Mesenchymal stem cell (in vitro differentiated cells and primary cell): ENCODE results near the gene ALPK3.

Experiments
- DNase-seq: peaks from one replicate; pipeline ENCODE4 v3.0.0-alpha.2; 2013
- H2AFZ ChIP-seq: one replicate; pipeline ENCODE4 v1.6.1; 2013; ENCODE audit warnings: low read depth, mild to moderate bottlenecking, control low read depth, inconsistent platforms, low read length, moderate library complexity
- H2AK5ac ChIP-seq: 2 replicates; pipeline ENCODE4 v1.6.1; 2013; ENCODE audit warnings: low read length, moderate library complexity, mild to moderate bottlenecking, inconsistent platforms; ENCODE audit not compliant: severe bottlenecking
- H2BK120ac ChIP-seq: one replicate; pipeline ENCODE4 v1.6.1; 2013; ENCODE audit warnings: low read depth, mild to moderate bottlenecking, inconsistent platforms, low read length, moderate library complexity
- H2BK12ac ChIP-seq, 2 experiments: one replicate each; pipeline ENCODE4 v1.6.1; 2013; ENCODE audit warnings: inconsistent platforms in 2 of 2, low read length in 2 of 2, mild to moderate bottlenecking in 2 of 2, moderate library complexity in 2 of 2, control low read depth in 1 of 2
- H2BK15ac ChIP-seq: one replicate; pipeline ENCODE4 v1.6.1; 2013; ENCODE audit warnings: mild to moderate bottlenecking, low read depth, inconsistent platforms; ENCODE audit not compliant: poor library complexity, severe bottlenecking
- H2BK5ac ChIP-seq: 2 replicates; pipeline ENCODE4 v1.6.1; 2013; ENCODE audit warnings: low read depth, mild to moderate bottlenecking, low read length, control low read depth, inconsistent platforms; ENCODE audit not compliant: poor library complexity, severe bottlenecking
- H3K14ac ChIP-seq, 2 experiments: one replicate each; pipeline ENCODE4 v1.6.1; 2013; ENCODE audit warnings: inconsistent platforms in 2 of 2, low read length in 2 of 2, control low read depth in 1 of 2, mild to moderate bottlenecking in 1 of 2, moderate library complexity in 1 of 2
- H3K18ac ChIP-seq, 2 experiments: one replicate each; pipeline ENCODE4 v1.6.1; 2013; ENCODE audit warnings: inconsistent platforms in 2 of 2, low read length in 2 of 2, control low read depth in 1 of 2, low read depth in 1 of 2, mild to moderate bottlenecking in 1 of 2
- H3K23ac ChIP-seq, 2 experiments: one replicate each; pipeline ENCODE4 v1.6.1; 2013; ENCODE audit warnings: inconsistent platforms in 2 of 2, low read length in 2 of 2, mild to moderate bottlenecking in 2 of 2, moderate library complexity in 2 of 2, control low read depth in 1 of 2
- H3K27ac ChIP-seq: 2 replicates; pipeline ENCODE4 v1.5.1; 2013; ENCODE audit warnings: mild to moderate bottlenecking, moderate library complexity, low read length, control low read depth, inconsistent platforms; ENCODE audit not compliant: poor library complexity, severe bottlenecking
- H3K27me3 ChIP-seq, 2 experiments: 2 replicates each; pipeline versions ENCODE4 v1.6.1 to v1.7.0; 2013; ENCODE audit warnings: low read length in 2 of 2, mild to moderate bottlenecking in 2 of 2, moderate library complexity in 2 of 2, control low read depth in 1 of 2, inconsistent platforms in 1 of 2; ENCODE audit not compliant: control insufficient read depth in 1 of 2, insufficient read depth in 1 of 2
- H3K36me3 ChIP-seq, 2 experiments: 2 replicates each; pipeline versions ENCODE4 v1.6.1 to v1.7.0; 2013; ENCODE audit warnings: low read length in 2 of 2, control low read depth in 1 of 2, inconsistent platforms in 1 of 2, low read depth in 1 of 2, mild to moderate bottlenecking in 1 of 2; ENCODE audit not compliant: insufficient read depth in 2 of 2, control insufficient read depth in 1 of 2
- H3K4ac ChIP-seq, 2 experiments: one replicate each; pipeline ENCODE4 v1.6.1; 2013; ENCODE audit warnings: inconsistent platforms in 2 of 2, low read length in 2 of 2, mild to moderate bottlenecking in 2 of 2, moderate library complexity in 2 of 2, control low read depth in 1 of 2, low read depth in 1 of 2
- H3K4me1 ChIP-seq: 2 replicates; pipeline ENCODE4 v1.6.1; 2013; ENCODE audit warnings: low read depth, low read length, control low read depth; ENCODE audit not compliant: control insufficient read depth, insufficient read depth
- H3K4me2 ChIP-seq: 2 replicates; pipeline ENCODE4 v1.6.1; 2013; ENCODE audit warnings: low read length, mild to moderate bottlenecking, inconsistent platforms; ENCODE audit not compliant: poor library complexity, severe bottlenecking
- H3K4me3 ChIP-seq, 2 experiments: 2 replicates each; pipeline versions ENCODE4 v1.5.1 to v1.7.0; 2013; ENCODE audit warnings: low read length in 2 of 2, mild to moderate bottlenecking in 2 of 2, control low read depth in 1 of 2, low read depth in 1 of 2; ENCODE audit not compliant: insufficient read depth in 1 of 2
- H3K79me1 ChIP-seq: replicated peaks from 2 replicates; pipeline ENCODE4 v1.6.1; 2013; ENCODE audit warnings: mild to moderate bottlenecking, control low read depth, low read length, inconsistent platforms; ENCODE audit not compliant: poor library complexity, severe bottlenecking
- H3K9ac ChIP-seq: 2 replicates; pipeline ENCODE4 v1.7.0; 2013; ENCODE audit warnings: mild to moderate bottlenecking, low read length, moderate library complexity
- H3K9me3 ChIP-seq: 2 replicates; pipeline ENCODE4 v1.7.0; 2013; ENCODE audit warnings: mild to moderate bottlenecking, low read length; ENCODE audit not compliant: control insufficient read depth
- H4K8ac ChIP-seq: one replicate; pipeline ENCODE4 v1.6.1; 2013; ENCODE audit warnings: inconsistent platforms, mild to moderate bottlenecking, low read length, moderate library complexity
- H4K91ac ChIP-seq: one replicate; pipeline ENCODE4 v1.6.1; 2013; ENCODE audit warnings: mild to moderate bottlenecking, low read length, inconsistent platforms
- WGBS: methylation state at CpG from one replicate; pipeline ENCODE4 v1.1.7; 2013; ENCODE audit warnings: mixed read lengths; 5-methylcytosine and 5-hydroxymethylcytosine counted together

Gene ALPK3

DNA sequence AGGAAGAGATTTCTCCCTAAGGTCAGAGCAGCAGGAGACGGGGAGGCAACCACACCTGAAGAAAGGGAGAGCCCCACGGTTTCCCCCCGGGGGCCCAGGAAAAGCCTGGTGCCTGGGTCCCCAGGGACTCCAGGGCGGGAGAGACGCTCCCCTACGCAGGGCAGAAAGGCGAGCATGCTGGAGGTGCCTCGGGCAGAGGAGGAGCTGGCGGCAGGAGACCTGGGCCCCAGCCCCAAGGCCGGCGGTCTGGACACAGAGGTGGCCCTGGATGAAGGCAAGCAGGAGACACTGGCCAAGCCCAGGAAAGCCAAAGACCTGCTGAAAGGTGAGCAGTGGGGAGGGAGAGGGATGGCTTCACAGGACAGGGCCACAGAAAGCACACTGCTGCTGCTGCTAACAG lies 41.1 kb downstream of the ALPK3 start:
- H2BK120ac ChIP-seq, result no peak overlapping the region
- no peaks in the 10 kb centered on the region for H3K79me1 ChIP-seq
- no peak overlapping the region for H4K91ac ChIP-seq
- peaks cover 0 to 3% of the 10 kb centered on the region in 2 experiments for H3K27me3 ChIP-seq
- no peak overlapping the region for H3K27ac ChIP-seq
- no peak overlapping the region for H3K9ac ChIP-seq
- H3K14ac ChIP-seq, result no peak overlapping the region
- H2BK12ac ChIP-seq, result no peak overlapping the region
- peaks cover 3% of the 10 kb centered on the region for H3K4me1 ChIP-seq
- no peak overlapping the region for H3K4me2 ChIP-seq
- no peak overlapping the region for H2BK15ac ChIP-seq
- H2BK5ac ChIP-seq, result no peak overlapping the region
- H3K4ac ChIP-seq, result no peak overlapping the region
- H2AK5ac ChIP-seq, result no peak overlapping the region
- H4K8ac ChIP-seq, result no peak overlapping the region
- H3K36me3 ChIP-seq, result no peaks in the 10 kb centered on the region
- no peak overlapping the region for H3K23ac ChIP-seq
- 94% methylated on average over 11 of the region's 11 CpGs for WGBS
- no peak overlapping the region for H2AFZ ChIP-seq
- H3K9me3 ChIP-seq, result no peaks in the 10 kb centered on the region
- H3K4me3 ChIP-seq, result no peak overlapping the region
- H3K18ac ChIP-seq, result no peak overlapping the region
- DNase-seq, result no peak

DNA sequence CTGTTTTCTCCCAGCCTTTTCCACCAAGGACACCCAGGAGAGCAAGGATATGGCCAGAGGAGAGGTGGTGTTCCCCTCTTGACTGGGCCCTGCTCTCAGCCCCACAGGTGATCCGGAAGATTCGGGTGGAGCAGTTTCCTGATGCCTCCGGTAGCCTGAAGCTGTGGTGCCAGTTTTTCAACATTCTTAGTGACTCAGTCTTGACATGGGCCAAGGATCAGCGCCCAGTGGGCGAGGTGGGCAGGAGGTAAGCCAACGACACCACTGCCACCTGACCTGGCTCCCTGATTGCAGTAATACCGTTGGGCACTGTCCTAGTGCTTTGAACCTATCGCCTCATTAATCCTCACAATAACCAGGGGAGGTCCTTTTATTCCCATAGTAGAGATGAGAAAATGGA lies 42.0 kb downstream of the ALPK3 start:
- H3K27ac ChIP-seq, result no peak overlapping the region
- peaks cover 0 to 3% of the 10 kb centered on the region in 2 experiments for H3K27me3 ChIP-seq
- H2BK120ac ChIP-seq, result no peak overlapping the region
- H2BK15ac ChIP-seq, result no peak overlapping the region
- H3K4me2 ChIP-seq, result no peak overlapping the region
- no peak overlapping the region for H2AK5ac ChIP-seq
- no peaks in the 10 kb centered on the region for H3K79me1 ChIP-seq
- peaks cover 2% of the 10 kb centered on the region for H3K4me1 ChIP-seq
- no peak overlapping the region for H2AFZ ChIP-seq
- H3K23ac ChIP-seq, result no peak overlapping the region
- H3K4me3 ChIP-seq, result no peak overlapping the region
- H2BK12ac ChIP-seq, result no peak overlapping the region
- H3K18ac ChIP-seq, result no peak overlapping the region
- no peaks in the 10 kb centered on the region for H3K36me3 ChIP-seq
- H2BK5ac ChIP-seq, result no peak overlapping the region
- H4K91ac ChIP-seq, result no peak overlapping the region
- H3K4ac ChIP-seq, result no peak overlapping the region
- 91% methylated on average over 8 of the region's 8 CpGs for WGBS
- DNase-seq, result no peak
- no peaks in the 10 kb centered on the region for H3K9me3 ChIP-seq
- H3K14ac ChIP-seq, result no peak overlapping the region
- H3K9ac ChIP-seq, result no peak overlapping the region
- H4K8ac ChIP-seq, result no peak overlapping the region

DNA sequence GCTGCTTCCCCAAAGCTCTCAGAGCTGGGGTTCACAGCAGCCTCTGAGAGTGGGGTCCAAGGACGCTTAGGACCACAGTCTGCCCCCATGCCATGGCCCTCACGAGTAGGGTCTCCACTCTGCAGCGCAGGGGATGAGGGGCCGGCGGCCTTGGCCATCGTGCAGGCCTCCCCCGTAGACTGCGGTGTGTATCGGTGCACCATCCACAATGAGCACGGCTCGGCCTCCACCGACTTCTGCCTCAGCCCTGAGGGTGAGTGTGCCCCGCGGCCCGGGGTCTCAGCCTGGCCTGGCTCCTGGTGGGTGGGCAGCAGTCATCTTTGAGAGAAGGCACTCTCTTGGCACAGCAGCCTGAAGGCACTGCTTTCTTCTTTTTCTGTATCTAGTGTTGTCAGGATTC lies 42.5 kb downstream of the ALPK3 start:
- Histone ChIP-seq H4K91ac (no peak overlapping the region), H2AFZ (no peak overlapping the region), H2AK5ac (no peak overlapping the region), H3K36me3 (no peaks in the 10 kb centered on the region), H3K23ac (no peak overlapping the region), H3K18ac (no peak overlapping the region), H2BK5ac (no peak overlapping the region), H3K9me3 (no peaks in the 10 kb centered on the region), H3K9ac (no peak overlapping the region), H3K14ac (no peak overlapping the region), H3K4me3 (no peak overlapping the region), H4K8ac (no peak overlapping the region), H3K27ac (no peak overlapping the region), H3K27me3 (peaks cover 0 to 3% of the 10 kb centered on the region in 2 experiments), H3K4me1 (peaks cover 2% of the 10 kb centered on the region), H2BK15ac (no peak overlapping the region), H2BK120ac (no peak overlapping the region), H3K4ac (no peak overlapping the region), H3K79me1 (no peaks in the 10 kb centered on the region), H2BK12ac (no peak overlapping the region), H3K4me2 (no peak overlapping the region)
- whole genome bisulfite sequencing, result 94% methylated on average over 14 of the region's 15 CpGs
- no peak for DNase-seq

DNA sequence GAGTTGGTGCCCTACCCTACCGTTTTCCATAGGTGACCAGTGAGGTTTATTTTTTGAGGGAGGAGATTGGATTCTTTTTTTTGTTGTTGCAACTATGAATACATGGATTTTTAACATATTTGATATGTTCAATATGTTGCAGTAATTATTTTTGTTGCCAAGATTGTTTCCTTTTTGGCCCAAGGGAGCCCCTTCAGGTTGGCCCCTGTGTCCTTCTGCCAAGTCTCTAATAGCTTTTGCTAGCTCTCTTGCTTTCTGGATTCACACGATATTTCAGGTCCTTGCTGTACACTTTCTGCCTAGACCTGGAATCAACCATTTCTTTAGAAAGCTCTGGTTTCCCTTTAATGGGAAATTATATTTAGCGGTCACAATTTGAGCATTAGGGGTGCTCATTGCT lies 44.6 kb downstream of the ALPK3 start:
- H3K9ac ChIP-seq, result no peak overlapping the region
- no peak overlapping the region for H4K8ac ChIP-seq
- WGBS, result 91% methylated on average over 1 of the region's 3 CpGs
- peaks cover 2% of the 10 kb centered on the region for H3K4me1 ChIP-seq
- no peaks in the 10 kb centered on the region for H3K36me3 ChIP-seq
- H3K79me1 ChIP-seq, result no peaks in the 10 kb centered on the region
- H3K23ac ChIP-seq, result no peak overlapping the region
- peaks cover 0 to 3% of the 10 kb centered on the region in 2 experiments for H3K27me3 ChIP-seq
- H3K27ac ChIP-seq, result no peak overlapping the region
- no peak overlapping the region for H2BK120ac ChIP-seq
- H3K14ac ChIP-seq, result no peak overlapping the region
- no peak overlapping the region for H3K4ac ChIP-seq
- no peak overlapping the region for H2BK15ac ChIP-seq
- H2AFZ ChIP-seq, result no peak overlapping the region
- no peak overlapping the region for H2AK5ac ChIP-seq
- no peak overlapping the region for H3K4me2 ChIP-seq
- H3K18ac ChIP-seq, result no peak overlapping the region
- no peak overlapping the region for H3K4me3 ChIP-seq
- no peak overlapping the region for H2BK5ac ChIP-seq
- no peak for DNase-seq
- no peaks in the 10 kb centered on the region for H3K9me3 ChIP-seq
- no peak overlapping the region for H2BK12ac ChIP-seq
- H4K91ac ChIP-seq, result no peak overlapping the region
